Endodermal cell (in vitro differentiated cells): Measurements from ENCODE around the gene TMEM101. TPM values are rescaled to one million over a fixed set of nuclear protein-coding genes. Genes with fewer than 3 reads are reported as not detected.

Experiments used
- DNase-seq: peaks from one replicate; pipeline ENCODE4 v3.0.0-alpha.2; 2017
- H3K27ac ChIP-seq: 2 replicates; pipeline ENCODE4 v1.5.1; 2013; ENCODE audit warnings: mild to moderate bottlenecking, low read depth, low read length, moderate library complexity
- H3K27me3 ChIP-seq: 2 replicates; pipeline ENCODE4 v1.6.1; 2013; ENCODE audit warnings: mild to moderate bottlenecking, low read length, moderate library complexity; ENCODE audit not compliant: insufficient read depth, control insufficient read depth, poor library complexity, severe bottlenecking
- H3K36me3 ChIP-seq: 2 replicates; pipeline ENCODE4 v1.7.0; 2013; ENCODE audit warnings: mild to moderate bottlenecking, low read length, moderate library complexity; ENCODE audit not compliant: control insufficient read depth, insufficient read depth
- H3K4me1 ChIP-seq: one replicate; pipeline ENCODE4 v1.7.0; 2013; ENCODE audit warnings: low read length; ENCODE audit not compliant: control insufficient read depth, insufficient read depth
- H3K4me3 ChIP-seq: 2 replicates; pipeline ENCODE4 v1.5.1; 2013; ENCODE audit warnings: mild to moderate bottlenecking, low read length, moderate library complexity
- H3K9ac ChIP-seq: 2 replicates; pipeline ENCODE4 v1.6.1; 2013; ENCODE audit warnings: mild to moderate bottlenecking, low read length, moderate library complexity; ENCODE audit not compliant: poor library complexity, severe bottlenecking; ENCODE audit errors: extremely low read depth
- H3K9me3 ChIP-seq: 2 replicates; pipeline ENCODE4 v1.6.1; 2013; ENCODE audit warnings: mild to moderate bottlenecking, low read length, moderate library complexity; ENCODE audit not compliant: control insufficient read depth
- H3K27ac Mint-ChIP-seq: 2 replicates; pipeline ENCODE4 v1.8.0; 2020; ENCODE audit warnings: mixed read lengths
- H3K27me3 Mint-ChIP-seq: 2 replicates; pipeline ENCODE4 v1.8.0; 2021; ENCODE audit warnings: mild to moderate bottlenecking, mixed read lengths; ENCODE audit not compliant: insufficient read depth
- H3K36me3 Mint-ChIP-seq: 2 replicates; pipeline ENCODE4 v1.8.0; 2020; ENCODE audit warnings: low read depth, mixed read lengths
- H3K4me1 Mint-ChIP-seq: 2 replicates; pipeline ENCODE4 v1.8.0; 2020; ENCODE audit warnings: mixed read lengths
- H3K4me3 Mint-ChIP-seq: 2 replicates; pipeline ENCODE4 v1.8.0; 2020; ENCODE audit warnings: mild to moderate bottlenecking, moderate library complexity, mixed read lengths
- H3K9me3 Mint-ChIP-seq: 2 replicates; pipeline ENCODE4 v1.8.0; 2020; ENCODE audit warnings: mild to moderate bottlenecking, mixed read lengths
- CTCF ChIP-seq: fragments of 200-600 bp; sonication (generic); conservative IDR thresholded peaks from 2 replicates; pipeline ENCODE4 v1.5.0; 2021; ENCODE audit warnings: antibody characterized with exemption, mild to moderate bottlenecking
- WGBS, 2 experiments: methylation state at CpG; one replicate each; pipeline versions ENCODE4 v1.1.5 to v1.1.7; 2013; ENCODE audit warnings: missing lambda C conversion rate in 2 of 2, mixed read lengths in 1 of 2; ENCODE audit not compliant: insufficient coverage in 1 of 2, insufficient read length in 1 of 2; 5-methylcytosine and 5-hydroxymethylcytosine counted together
- total RNA-seq, 2 donors: library from RNA; stranded (reverse); fragmentation: NEBNext Ultra II Directional in 1 of 2; extraction: Animal tissue kit (Norgen Biotek cat#: 25700) in 1 of 2; gene quantifications; 2 replicates in 1 of 2; 3 replicates in 1 of 2; pipeline ENCODE4 v1.2.1, GENCODE V29; 2021

The TMEM101 gene
- total RNA-seq, 2 donors from 2014 or later = 27.2 to 27.7 TPM

- no peaks in the 10 kb centered on the region for H3K36me3 ChIP-seq
- Mint-ChIP-seq H3K36me3 (no peaks in the 10 kb centered on the region), H3K27me3 (peaks cover 15% of the 10 kb centered on the region), H3K4me3 (peak overlapping the region; percentile 42), H3K27ac (no peak overlapping the region), H3K4me1 (peaks cover 4% of the 10 kb centered on the region), H3K9me3 (no peaks in the 10 kb centered on the region)
- H3K4me3 ChIP-seq = peak overlapping the region; percentile 56
- WGBS, 2 experiments = 29 to 32% methylated on average over 23 to 52 of the region's 52 CpGs
- no peak overlapping the region for H3K27ac ChIP-seq
- no peaks in the 10 kb centered on the region for H3K9me3 ChIP-seq
- no peak overlapping the region for H3K9ac ChIP-seq
- peak; percentile 95 for TF ChIP-seq CTCF
- DNase-seq = peak; percentile 94
- H3K4me1 ChIP-seq = no peaks in the 10 kb centered on the region
- H3K27me3 ChIP-seq = peaks cover 6% of the 10 kb centered on the region
Measured at GRCh38 chr17:43994272-43995149, 20.3 kb downstream of the TMEM101 start.

- H3K27me3 Mint-ChIP-seq = peaks cover 19% of the 10 kb centered on the region
- H3K27ac ChIP-seq = no peak overlapping the region
- no peaks in the 10 kb centered on the region for H3K9me3 ChIP-seq
- no peak for DNase-seq
- 95 to 97% methylated on average over 11 to 12 of the region's 14 CpGs for WGBS, 2 experiments
- peaks cover 4% of the 10 kb centered on the region for H3K4me1 Mint-ChIP-seq
- H3K9me3 Mint-ChIP-seq = no peaks in the 10 kb centered on the region
- no peak overlapping the region for H3K4me3 Mint-ChIP-seq
- H3K27ac Mint-ChIP-seq = no peak overlapping the region
- no peak overlapping the region for H3K9ac ChIP-seq
- H3K4me1 ChIP-seq = no peaks in the 10 kb centered on the region
- no peak overlapping the region for H3K4me3 ChIP-seq
- peaks cover 6% of the 10 kb centered on the region for H3K27me3 ChIP-seq
- H3K36me3 Mint-ChIP-seq = no peaks in the 10 kb centered on the region
- TF ChIP-seq CTCF = no peak
- H3K36me3 ChIP-seq = no peaks in the 10 kb centered on the region
Measured at GRCh38 chr17:43992641-43993040, 22.1 kb downstream of the TMEM101 start.

- H3K4me1 ChIP-seq = no peaks in the 10 kb centered on the region
- no peaks in the 10 kb centered on the region for H3K36me3 ChIP-seq
- Mint-ChIP-seq H3K36me3 (no peaks in the 10 kb centered on the region), H3K4me3 (no peak overlapping the region), H3K27me3 (peaks cover 19% of the 10 kb centered on the region), H3K9me3 (no peaks in the 10 kb centered on the region), H3K27ac (no peak overlapping the region), H3K4me1 (no peaks in the 10 kb centered on the region)
- TF ChIP-seq CTCF = no peak
- 93 to 95% methylated on average over 9 of the region's 9 CpGs for WGBS, 2 experiments
- no peak overlapping the region for H3K9ac ChIP-seq
- peaks cover 1% of the 10 kb centered on the region for H3K27me3 ChIP-seq
- H3K27ac ChIP-seq = no peak overlapping the region
- no peaks in the 10 kb centered on the region for H3K9me3 ChIP-seq
- H3K4me3 ChIP-seq = no peak overlapping the region
- DNase-seq = no peak
Measured at GRCh38 chr17:43988301-43988700, 26.5 kb downstream of the TMEM101 start.
